Measurements from ENCODE around the gene SGMS2. TPM values are rescaled to one million over a fixed set of nuclear protein-coding genes. Genes with fewer than 3 reads are reported as not detected.
A peak's percentile ranks its signal among the peaks of the same experiment; 100 is the strongest.

The SGMS2 gene
- total and polyA plus RNA-seq, 7 donors, result 3.0 to 204 (median 101) TPM

DNA sequence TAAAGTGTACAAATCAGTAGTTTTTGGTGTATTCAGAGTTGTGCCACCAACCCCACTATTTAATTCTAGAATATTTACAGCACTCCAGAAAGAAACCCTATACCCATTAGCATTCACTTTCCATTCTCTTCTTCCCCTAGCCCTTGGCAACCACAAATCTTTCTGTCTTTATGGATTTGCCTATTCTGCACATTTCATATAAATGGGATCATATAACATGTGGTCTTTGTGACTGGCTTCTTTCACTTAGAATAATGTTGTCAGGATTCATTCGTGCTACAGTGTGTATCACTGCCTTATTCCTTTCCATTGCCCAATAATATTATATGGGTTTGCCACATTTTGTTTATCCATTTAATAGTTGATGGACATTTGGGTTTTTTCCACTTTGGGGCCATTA, 32.2 kb downstream of the SGMS2 start:
- H3K27ac ChIP-seq, result peak overlapping the region in 1 of 4 donors; percentile 40
- H3K36me3 ChIP-seq, result no peaks in the 10 kb centered on the region
- TF ChIP-seq POLR2A (IDR thresholded peaks at IDR 0.05) (no peak), EP300 (IDR thresholded peaks at IDR 0.05) (no peak), POLR2AphosphoS5 (IDR thresholded peaks at IDR 0.05) (no peak)
- TF ChIP-seq, protein P1, sequence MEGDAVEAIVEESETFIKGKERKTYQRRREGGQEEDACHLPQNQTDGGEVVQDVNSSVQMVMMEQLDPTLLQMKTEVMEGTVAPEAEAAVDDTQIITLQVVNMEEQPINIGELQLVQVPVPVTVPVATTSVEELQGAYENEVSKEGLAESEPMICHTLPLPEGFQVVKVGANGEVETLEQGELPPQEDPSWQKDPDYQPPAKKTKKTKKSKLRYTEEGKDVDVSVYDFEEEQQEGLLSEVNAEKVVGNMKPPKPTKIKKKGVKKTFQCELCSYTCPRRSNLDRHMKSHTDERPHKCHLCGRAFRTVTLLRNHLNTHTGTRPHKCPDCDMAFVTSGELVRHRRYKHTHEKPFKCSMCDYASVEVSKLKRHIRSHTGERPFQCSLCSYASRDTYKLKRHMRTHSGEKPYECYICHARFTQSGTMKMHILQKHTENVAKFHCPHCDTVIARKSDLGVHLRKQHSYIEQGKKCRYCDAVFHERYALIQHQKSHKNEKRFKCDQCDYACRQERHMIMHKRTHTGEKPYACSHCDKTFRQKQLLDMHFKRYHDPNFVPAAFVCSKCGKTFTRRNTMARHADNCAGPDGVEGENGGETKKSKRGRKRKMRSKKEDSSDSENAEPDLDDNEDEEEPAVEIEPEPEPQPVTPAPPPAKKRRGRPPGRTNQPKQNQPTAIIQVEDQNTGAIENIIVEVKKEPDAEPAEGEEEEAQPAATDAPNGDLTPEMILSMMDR (IDR thresholded peaks at IDR 0.05), result no peak
- no peak for DNase-seq
- intact Hi-C loops (cut with DNase I), result loop anchor here (5.0 kb wide), 1 partner anchor 45 kb away; no protein-coding TSS in a partner anchor
- H3K4me1 ChIP-seq, result peaks cover 0 to 75% (median 65%) of the 10 kb centered on the region in 4 donors
- H3K4me3 ChIP-seq, result no peak overlapping the region
- H3K9me3 ChIP-seq, result no peaks in the 10 kb centered on the region
- WGBS, 2 donors, result 83 to 84% methylated on average over 1 of the region's 1 CpG
- H3K27me3 ChIP-seq, result no peaks in the 10 kb centered on the region

DNA sequence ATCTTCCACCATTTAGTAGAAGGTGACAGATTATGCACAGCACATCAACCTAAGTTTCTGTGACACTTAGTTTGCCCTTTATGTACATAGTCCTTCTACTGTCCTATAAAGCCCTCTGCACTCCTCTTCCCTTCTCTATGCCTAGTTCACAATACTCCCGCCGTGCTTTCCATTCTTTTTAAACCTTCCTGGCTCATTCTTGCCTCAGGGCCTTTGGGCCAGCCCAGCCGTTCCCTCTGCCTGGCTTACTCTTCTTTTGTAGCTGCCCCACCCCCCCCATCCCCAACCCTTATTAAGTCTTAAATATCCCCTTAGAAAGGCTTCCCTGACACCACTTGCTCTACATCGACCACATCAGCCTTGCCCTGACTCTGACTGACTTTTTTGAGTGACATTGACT, 33.0 kb downstream of the SGMS2 start:
- intact Hi-C loops (cut with DNase I), result loop anchor here (5.0 kb wide), 1 partner anchor 45 kb away; no protein-coding TSS in a partner anchor
- H3K4me3 ChIP-seq, result no peak overlapping the region
- TF ChIP-seq EP300 (IDR thresholded peaks at IDR 0.05) (no peak), POLR2A (IDR thresholded peaks at IDR 0.05) (no peak)
- no peaks in the 10 kb centered on the region for H3K36me3 ChIP-seq
- H3K4me1 ChIP-seq, result peaks cover 0 to 76% (median 64%) of the 10 kb centered on the region in 4 donors
- peak overlapping the region in 1 of 4 donors; percentile 4 for H3K27ac ChIP-seq
- WGBS, 2 donors, result 88 to 93% methylated on average over 4 of the region's 4 CpGs
- DNase-seq, result no peak
- H3K27me3 ChIP-seq, result no peaks in the 10 kb centered on the region
- no peaks in the 10 kb centered on the region for H3K9me3 ChIP-seq

DNA sequence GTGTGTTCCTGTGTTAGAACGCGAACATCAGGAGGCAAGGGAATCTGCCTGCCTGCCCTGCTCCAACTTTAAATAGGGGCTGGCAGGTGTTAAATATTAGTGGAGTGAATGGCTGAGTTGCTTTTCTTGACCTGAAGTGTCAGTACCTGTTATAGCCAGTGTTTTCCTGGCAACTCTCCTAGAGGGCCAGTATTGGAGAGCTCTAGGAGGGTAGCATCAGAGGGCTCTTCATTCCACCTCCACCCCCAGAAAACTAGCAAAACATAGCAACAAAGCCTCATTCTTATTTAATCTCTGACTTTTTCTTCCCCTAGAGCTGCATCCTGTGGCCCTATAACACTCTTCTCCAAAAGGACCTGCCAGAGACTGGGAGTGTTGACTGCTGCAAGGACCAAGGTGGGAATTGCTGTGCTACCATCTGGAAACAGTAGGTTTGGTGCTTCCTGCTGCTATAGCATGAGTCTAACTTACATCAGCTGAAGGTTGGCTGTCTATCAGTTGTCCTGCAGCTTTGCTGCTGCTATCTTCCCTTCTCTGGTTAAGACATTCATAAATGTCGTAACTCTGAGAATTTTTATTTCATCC, 33.5 kb downstream of the SGMS2 start:
- WGBS, 2 donors, result 65 to 81% methylated on average over 3 of the region's 3 CpGs
- DNase-seq, result no peak
- H3K4me1 ChIP-seq, result peaks cover 0 to 77% (median 64%) of the 10 kb centered on the region in 4 donors
- intact Hi-C loops (cut with DNase I), result loop anchor here (5.0 kb wide), 1 partner anchor 44 kb away; no protein-coding TSS in a partner anchor
- no peaks in the 10 kb centered on the region for H3K36me3 ChIP-seq
- H3K27me3 ChIP-seq, result no peaks in the 10 kb centered on the region
- H3K27ac ChIP-seq, result peak overlapping the region in 2 of 4 donors; percentile 4 to 9
- H3K9me3 ChIP-seq, result no peaks in the 10 kb centered on the region
- no peak overlapping the region for H3K4me3 ChIP-seq
- no peak for TF ChIP-seq EP300 (IDR thresholded peaks at IDR 0.05)
- no peak for TF ChIP-seq POLR2AphosphoS5 (IDR thresholded peaks at IDR 0.05)
- TF ChIP-seq, protein P1 (IDR thresholded peaks at IDR 0.05), result no peak
- no peak for TF ChIP-seq POLR2A (IDR thresholded peaks at IDR 0.05)

- Histone ChIP-seq H3K27ac (peak overlapping the region in 3 of 4 donors; percentile 35 to 56 (median 47)), H3K9me3 (no peaks in the 10 kb centered on the region), H3K4me3 (no peak overlapping the region), H3K4me1 (peaks cover 0 to 49% (median 35%) of the 10 kb centered on the region in 4 donors), H3K36me3 (no peaks in the 10 kb centered on the region), H3K27me3 (no peaks in the 10 kb centered on the region)
- 47 to 65% methylated on average over 5 of the region's 5 CpGs for WGBS, 2 donors
- peak in 2 of 4 donors; percentile 16 to 50 for TF ChIP-seq POLR2AphosphoS5 (IDR thresholded peaks at IDR 0.05)
- TF ChIP-seq, protein P1 (IDR thresholded peaks at IDR 0.05), result no peak
- TF ChIP-seq EP300 (IDR thresholded peaks at IDR 0.05), result peak in 1 of 4 donors; percentile 40
- DNase-seq, result no peak
- intact Hi-C loops (cut with DNase I), result no loop called here
These were observed 37.9 kb downstream of the SGMS2 start for GRCh38 chr4:107862658-107863057.

GRCh38 chr4:107863416-107863815, 38.7 kb downstream of the SGMS2 start:
- no peak for DNase-seq
- H3K4me1 ChIP-seq, result peaks cover 0 to 41% (median 28%) of the 10 kb centered on the region in 4 donors
- no peak overlapping the region for H3K4me3 ChIP-seq
- intact Hi-C loops (cut with DNase I), result no loop called here
- H3K27me3 ChIP-seq, result no peaks in the 10 kb centered on the region
- no peaks in the 10 kb centered on the region for H3K36me3 ChIP-seq
- no peaks in the 10 kb centered on the region for H3K9me3 ChIP-seq
- H3K27ac ChIP-seq, result peak overlapping the region in 3 of 4 donors; percentile 35 to 56 (median 47)
- no peak for TF ChIP-seq POLR2A (IDR thresholded peaks at IDR 0.05)
- WGBS, 2 donors, result 94 to 96% methylated on average over 2 of the region's 2 CpGs
